Smooth muscle cell (in vitro differentiated cells): Measurements from ENCODE around the gene ZNF776. TPM values are rescaled to one million over a fixed set of nuclear protein-coding genes. Genes with fewer than 3 reads are reported as not detected.

ENCODE experiments used
- DNase-seq: peaks from one replicate; lab custom pipeline; 2025; ENCODE audit not compliant: unreplicated experiment; lab: John Stamatoyannopoulos, UW
- H2AFZ ChIP-seq: fragments of 200-600 bp; sonication (generic); 2 replicates; pipeline ENCODE4 v1.6.0; 2016; ENCODE audit warnings: antibody characterized with exemption, low read depth, mild to moderate bottlenecking
- H3F3A ChIP-seq: fragments of 200-600 bp; sonication (generic); 2 replicates; pipeline ENCODE4 v1.6.0; 2017; ENCODE audit warnings: antibody characterized with exemption, low read depth
- H3K27ac ChIP-seq: fragments of 200-600 bp; sonication (generic); 2 replicates; pipeline ENCODE4 v1.5.1; 2016; ENCODE audit warnings: low read depth, mild to moderate bottlenecking
- H3K27me3 ChIP-seq: fragments of 200-600 bp; sonication (generic); 2 replicates; pipeline ENCODE4 v1.6.1; 2016; ENCODE audit warnings: low read depth, mild to moderate bottlenecking
- H3K36me3 ChIP-seq: fragments of 200-600 bp; sonication (generic); 2 replicates; pipeline ENCODE4 v1.5.1; 2016; ENCODE audit warnings: low read depth
- H3K4me1 ChIP-seq: fragments of 200-600 bp; sonication (generic); 2 replicates; pipeline ENCODE4 v1.5.1; 2016; ENCODE audit warnings: low read depth
- H3K4me2 ChIP-seq: fragments of 200-600 bp; sonication (generic); 2 replicates; pipeline ENCODE4 v1.6.0; 2016; ENCODE audit warnings: mild to moderate bottlenecking
- H3K4me3 ChIP-seq: fragments of 200-600 bp; sonication (generic); 2 replicates; pipeline ENCODE4 v1.5.1; 2016; ENCODE audit warnings: mild to moderate bottlenecking
- H3K79me2 ChIP-seq: fragments of 200-600 bp; sonication (generic); 2 replicates; pipeline ENCODE4 v1.6.0; 2016; ENCODE audit warnings: low read depth, mild to moderate bottlenecking
- H3K9ac ChIP-seq: fragments of 200-600 bp; sonication (generic); 2 replicates; pipeline ENCODE4 v1.6.0; 2016; ENCODE audit warnings: low read depth
- H3K9me3 ChIP-seq: fragments of 200-600 bp; sonication (generic); replicated peaks from 2 replicates; pipeline ENCODE4 v1.5.1; 2016; ENCODE audit warnings: low read depth
- H4K20me1 ChIP-seq: fragments of 200-600 bp; sonication (generic); 2 replicates; pipeline ENCODE4 v1.6.0; 2016; ENCODE audit warnings: low read depth
- CTCF ChIP-seq: fragments of 200-600 bp; sonication (generic); IDR thresholded peaks from 2 replicates; pipeline ENCODE4 v1.5.1; 2017; ENCODE audit warnings: borderline replicate concordance, mild to moderate bottlenecking, antibody characterized with exemption; ENCODE audit not compliant: insufficient read depth, poor library complexity, severe bottlenecking
- WGBS: methylation state at CpG from one replicate; pipeline ENCODE4 v1.1.7; 2016; ENCODE audit warnings: low lambda C conversion rate; 5-methylcytosine and 5-hydroxymethylcytosine counted together
- polyA plus RNA-seq: library from polyadenylated mRNA; unstranded; fragments of >200 nt; fragmentation: Nextera tagmentation; extraction: Ambion mirVana; gene quantifications from 2 replicates; pipeline ENCODE4 v1.2.1, GENCODE V29; 2016
- total RNA-seq: library from RNA; depleted of rRNA; stranded (reverse); fragments of >200 nt; gene quantifications from 2 replicates; pipeline ENCODE4 v1.2.3, GENCODE V29; 2014

ZNF776 gene
- total and polyA plus RNA-seq, 2 experiments from 2014 or later = 4.4 to 13.6 TPM

DNA sequence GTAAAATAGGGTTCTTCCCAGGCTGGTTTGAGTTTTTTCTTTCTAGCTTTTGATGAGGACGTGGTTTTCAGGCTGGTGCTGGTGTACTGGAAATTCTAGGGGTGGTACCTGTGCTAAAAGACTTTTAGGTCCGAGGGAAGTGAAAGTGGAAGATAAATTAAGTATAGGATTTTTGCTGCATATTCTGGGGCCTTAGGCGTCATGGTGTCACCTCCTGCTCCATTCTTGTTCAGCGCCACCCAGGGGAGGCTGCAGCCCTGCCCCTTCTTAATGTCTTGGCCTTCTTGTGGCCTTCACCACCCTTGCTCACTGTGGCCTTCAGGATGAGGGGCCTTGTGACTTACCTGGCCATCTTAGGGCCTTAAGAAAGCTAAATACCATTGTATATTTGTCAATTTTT, 55.7 kb downstream of the ZNF776 start:
- Histone ChIP-seq H2AFZ (no peak overlapping the region), H3K9me3 (no peaks in the 10 kb centered on the region), H3K9ac (no peak overlapping the region), H3K4me1 (peaks cover 52% of the 10 kb centered on the region), H3K27me3 (no peaks in the 10 kb centered on the region), H3K36me3 (no peaks in the 10 kb centered on the region), H3K27ac (peak overlapping the region; percentile 89), H3K79me2 (peaks cover 11% of the 10 kb centered on the region), H3K4me3 (no peak overlapping the region), H3F3A (peaks cover 7% of the 10 kb centered on the region), H3K4me2 (no peak overlapping the region), H4K20me1 (no peaks in the 10 kb centered on the region)
- DNase-seq = no peak
- TF ChIP-seq CTCF = no peak
- 70% methylated on average over 4 of the region's 4 CpGs for WGBS

DNA sequence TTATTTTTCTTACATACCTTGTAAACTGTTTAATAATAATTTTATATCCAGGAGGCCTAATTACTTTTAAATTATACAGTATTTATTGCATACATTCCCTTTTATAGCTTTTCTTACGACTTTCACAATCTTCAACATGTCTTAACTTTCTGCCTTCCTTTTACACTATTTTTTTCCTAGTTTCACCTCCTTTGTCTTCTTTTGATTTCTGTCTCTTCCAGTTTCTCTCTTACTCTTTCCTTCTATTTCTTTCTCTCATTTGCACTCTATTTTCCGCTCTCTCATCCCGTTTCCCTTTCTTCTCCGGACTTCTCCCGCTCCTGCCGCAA, 56.6 kb downstream of the ZNF776 start:
- Histone ChIP-seq H3K27ac (peak overlapping the region; percentile 89), H2AFZ (no peak overlapping the region), H4K20me1 (peaks cover 6% of the 10 kb centered on the region), H3K9me3 (no peaks in the 10 kb centered on the region), H3K9ac (peak overlapping the region; percentile 78), H3K4me2 (peak overlapping the region; percentile 81), H3K27me3 (no peaks in the 10 kb centered on the region), H3K36me3 (no peaks in the 10 kb centered on the region), H3K4me1 (peaks cover 52% of the 10 kb centered on the region), H3K4me3 (peak overlapping the region; percentile 47), H3F3A (peaks cover 7% of the 10 kb centered on the region), H3K79me2 (peaks cover 11% of the 10 kb centered on the region)
- 6% methylated on average over 6 of the region's 6 CpGs for WGBS
- no peak for DNase-seq
- TF ChIP-seq CTCF = no peak

DNA sequence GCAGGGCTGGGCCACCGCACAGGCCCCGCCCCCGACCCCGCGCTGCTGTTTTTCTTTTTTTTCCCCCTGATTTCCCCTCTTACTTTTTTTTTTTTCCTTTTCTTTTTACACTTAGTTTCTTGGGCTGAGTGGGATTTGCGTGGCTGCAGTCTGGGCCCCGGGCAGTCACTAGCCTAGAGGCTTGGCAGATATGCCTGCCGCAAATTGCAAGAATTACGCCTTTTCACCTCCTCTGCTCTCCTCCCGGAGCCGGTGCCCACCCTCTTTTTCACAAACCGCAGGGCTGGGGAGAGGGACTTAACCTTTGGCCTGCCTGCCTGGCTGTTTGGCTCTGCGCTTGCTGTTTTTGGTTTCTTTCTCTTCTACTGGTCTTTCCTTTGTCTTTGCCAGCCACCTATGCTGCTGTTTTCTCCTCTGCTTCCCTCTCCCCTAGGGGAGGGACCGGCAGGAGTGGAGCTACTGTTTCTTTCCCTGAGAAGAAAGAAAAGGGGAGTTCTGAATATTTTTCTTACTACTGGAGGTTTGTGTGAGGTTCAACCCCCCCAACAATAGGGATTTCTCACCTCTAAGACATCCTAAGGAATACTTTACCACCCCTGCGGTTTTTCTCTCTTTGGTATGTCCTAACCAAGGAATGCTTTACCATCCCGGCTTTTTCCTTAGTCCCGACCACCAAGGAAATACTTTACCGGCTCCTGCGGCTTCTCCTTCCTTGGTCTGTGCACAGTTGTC, 57.1 kb downstream of the ZNF776 start:
- H3K27ac ChIP-seq = peak overlapping the region; percentile 89
- H3K4me1 ChIP-seq = peaks cover 52% of the 10 kb centered on the region
- peak overlapping the region; percentile 47 for H3K4me3 ChIP-seq
- DNase-seq = peak; percentile 4
- H3K9ac ChIP-seq = peak overlapping the region; percentile 78
- H3K4me2 ChIP-seq = peak overlapping the region; percentile 81
- H3F3A ChIP-seq = peaks cover 7% of the 10 kb centered on the region
- H2AFZ ChIP-seq = no peak overlapping the region
- no peaks in the 10 kb centered on the region for H3K36me3 ChIP-seq
- H3K27me3 ChIP-seq = no peaks in the 10 kb centered on the region
- no peak for TF ChIP-seq CTCF
- 2% methylated on average over 19 of the region's 19 CpGs for WGBS
- peaks cover 10% of the 10 kb centered on the region for H4K20me1 ChIP-seq
- H3K9me3 ChIP-seq = no peaks in the 10 kb centered on the region
- H3K79me2 ChIP-seq = peaks cover 11% of the 10 kb centered on the region

DNA sequence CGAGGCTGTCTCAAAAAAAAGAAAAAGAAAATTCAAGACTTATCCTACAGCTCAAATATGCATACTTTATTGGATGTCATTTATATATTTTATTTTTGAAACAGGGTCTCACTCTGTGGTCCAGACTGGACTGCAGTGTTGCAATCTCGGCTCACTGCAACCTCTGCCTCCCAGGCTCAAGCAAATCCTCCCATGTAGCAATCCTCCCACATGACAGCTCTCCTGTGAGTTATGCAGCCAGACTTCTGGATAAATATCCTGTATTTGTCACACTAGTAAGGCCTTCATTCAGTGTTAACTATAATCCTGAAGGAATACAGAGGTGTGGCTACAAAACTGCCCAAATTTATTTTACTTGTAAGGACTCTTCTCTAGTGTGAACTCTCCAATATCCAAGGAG, 60.9 kb downstream of the ZNF776 start:
- H3K36me3 ChIP-seq = no peaks in the 10 kb centered on the region
- H3K9me3 ChIP-seq = no peaks in the 10 kb centered on the region
- no peak overlapping the region for H2AFZ ChIP-seq
- H3F3A ChIP-seq = peaks cover 7% of the 10 kb centered on the region
- H4K20me1 ChIP-seq = peaks cover 29% of the 10 kb centered on the region
- peaks cover 22% of the 10 kb centered on the region for H3K79me2 ChIP-seq
- 74% methylated on average over 2 of the region's 2 CpGs for WGBS
- no peak for TF ChIP-seq CTCF
- peak overlapping the region; percentile 0 for H3K27ac ChIP-seq
- H3K4me3 ChIP-seq = no peak overlapping the region
- H3K4me1 ChIP-seq = peaks cover 19% of the 10 kb centered on the region
- H3K4me2 ChIP-seq = no peak overlapping the region
- no peak overlapping the region for H3K9ac ChIP-seq
- no peak for DNase-seq
- H3K27me3 ChIP-seq = no peaks in the 10 kb centered on the region
